Activated T-helper 1 cell treated with Interleukin-2 at 50 U/mL for 16 hours (primary cell): ENCODE measurements around the gene C7orf25.

Source experiments
- DNase-seq: peaks from one replicate; pipeline ENCODE4 v3.0.0-alpha.2; 2020; ENCODE audit warnings: low read depth

Gene C7orf25

DNA sequence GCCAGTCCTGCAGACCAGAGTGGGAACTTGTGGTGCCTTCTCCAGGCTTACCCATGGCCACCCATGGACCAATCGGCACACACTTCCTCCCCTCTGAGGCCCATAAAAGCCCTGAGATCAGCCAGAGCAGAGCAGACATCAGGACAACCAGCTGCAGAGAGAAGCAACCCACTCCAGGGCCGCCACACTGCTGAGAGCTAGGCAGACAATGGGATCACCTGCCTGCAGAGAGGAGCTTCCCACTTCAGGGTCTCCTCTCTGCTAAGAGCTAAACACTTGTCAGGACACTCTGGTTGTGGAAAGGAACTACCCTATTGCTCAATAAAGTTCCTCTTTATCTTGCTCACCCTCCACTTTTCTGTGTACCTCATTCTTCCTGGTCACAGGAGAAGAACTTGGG is 34.0 kb downstream of the C7orf25 start:
- DNase-seq = no peak

DNA sequence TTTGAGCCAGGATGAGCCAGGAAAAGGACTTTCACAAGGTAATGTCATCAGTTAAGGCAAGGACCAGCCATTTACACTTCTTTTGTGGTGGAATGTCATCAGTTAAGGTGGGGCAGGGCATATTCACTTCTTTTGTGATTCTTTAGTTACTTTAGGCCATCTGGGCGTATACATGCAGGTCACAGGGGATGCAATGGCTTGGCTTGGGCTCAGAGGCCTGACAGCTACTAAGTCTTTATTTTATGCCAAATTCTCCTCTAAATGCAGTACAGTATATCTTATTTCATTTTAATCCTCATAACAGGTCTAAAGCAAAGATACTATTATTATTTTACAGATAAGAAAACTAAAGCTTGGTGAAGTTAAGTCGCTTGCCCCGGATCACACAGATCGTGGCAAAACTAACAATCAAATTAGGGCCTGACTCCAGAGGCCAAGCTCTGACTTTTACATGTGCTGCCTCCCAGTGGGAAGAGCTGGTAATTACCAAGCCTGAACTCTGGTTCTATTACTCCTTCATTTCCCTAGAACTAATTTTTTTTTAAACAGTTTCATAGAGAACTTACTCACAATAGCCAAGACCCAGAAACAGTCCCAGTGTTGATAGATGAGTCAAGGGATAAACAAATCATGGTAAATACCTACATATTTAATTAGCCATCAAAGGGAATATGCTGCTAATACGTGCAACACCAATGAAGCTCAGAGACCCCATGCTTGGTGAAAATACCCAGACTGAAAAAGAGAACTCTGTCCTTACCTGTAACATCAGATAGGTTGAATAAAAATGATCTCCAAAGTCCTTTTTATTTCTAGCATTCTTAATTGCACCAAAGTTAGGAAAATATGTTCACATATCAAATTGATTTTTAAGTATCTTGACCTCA is 35.4 kb downstream of the C7orf25 start:
- DNase-seq = no peak

DNA sequence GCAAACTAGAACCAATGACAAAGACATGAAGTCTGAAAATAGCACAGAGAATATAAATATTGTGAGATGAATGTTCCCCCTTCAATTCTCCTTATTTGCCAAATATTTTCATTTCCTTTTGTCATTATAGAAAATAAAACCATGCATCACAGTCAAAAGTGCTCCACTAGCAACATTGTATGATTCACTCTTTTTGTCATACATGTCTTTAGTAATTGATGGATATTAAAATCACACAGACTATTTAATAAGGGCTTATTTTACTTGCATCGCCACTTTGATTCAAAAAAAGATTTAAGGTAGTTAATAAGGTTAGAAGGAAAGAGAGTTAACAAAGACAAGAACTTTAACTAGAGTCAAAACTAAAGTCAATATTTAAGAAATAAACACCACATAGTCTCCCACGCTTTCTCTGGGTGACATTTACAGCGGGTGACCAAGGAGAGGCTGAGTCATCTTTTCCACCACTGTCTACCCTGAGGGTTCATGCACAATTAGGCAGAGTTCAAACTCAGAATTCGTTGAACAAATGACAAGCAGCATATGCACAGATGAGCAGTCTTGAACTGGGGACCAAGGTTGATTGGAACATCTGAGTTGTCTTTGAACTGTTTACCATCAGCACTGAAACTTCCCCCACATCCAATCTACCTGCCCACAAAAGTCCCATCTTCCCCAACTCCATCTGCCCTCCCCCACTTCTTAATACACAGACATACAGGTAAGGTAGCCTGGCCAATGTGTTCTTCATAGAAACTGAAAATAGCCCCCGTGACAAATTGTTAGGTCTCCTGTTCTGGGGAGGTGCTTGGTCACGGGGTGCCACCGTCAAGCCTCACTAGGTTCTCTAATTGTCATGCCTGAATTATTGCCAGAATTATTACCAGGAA is 42.5 kb downstream of the C7orf25 start:
- no peak for DNase-seq

DNA sequence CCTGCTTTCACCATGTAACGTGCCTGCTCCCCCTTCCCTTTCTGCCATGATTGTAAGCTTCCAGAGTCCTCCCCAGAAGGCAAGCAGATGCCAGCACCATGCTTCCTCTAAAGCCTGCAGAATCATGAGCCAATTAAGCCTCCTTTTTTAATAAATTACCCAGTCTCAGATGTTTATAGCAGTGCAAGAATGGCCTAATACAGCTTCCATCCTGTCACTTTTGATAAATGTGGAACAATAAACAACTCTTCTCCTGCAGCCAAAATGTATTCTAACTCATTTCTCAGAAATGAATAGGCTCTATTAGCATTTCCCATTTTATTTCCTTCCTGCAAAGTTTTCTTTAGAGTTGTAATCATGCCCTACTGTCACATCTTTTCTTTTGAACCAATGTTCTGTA is 43.4 kb downstream of the C7orf25 start:
- DNase-seq = no peak
